Melanocyte of skin (primary cell): ENCODE measurements around the gene SPRYD3. TPM values are rescaled to one million over a fixed set of nuclear protein-coding genes. Genes with fewer than 3 reads are reported as not detected.

Experiments
- small RNA-seq, 2 donors: library from RNA; depleted of rRNA; stranded (forward); fragments of <200 nt; gene quantifications; one replicate each; pipeline ENCODE3, GENCODE V24; 2012
- total RNA-seq, 2 donors: library from RNA; depleted of rRNA; stranded (reverse); fragments of >200 nt; gene quantifications; 2 replicates each; pipeline ENCODE4 v1.2.3, GENCODE V29; 2012

The SPRYD3 gene, protein sequence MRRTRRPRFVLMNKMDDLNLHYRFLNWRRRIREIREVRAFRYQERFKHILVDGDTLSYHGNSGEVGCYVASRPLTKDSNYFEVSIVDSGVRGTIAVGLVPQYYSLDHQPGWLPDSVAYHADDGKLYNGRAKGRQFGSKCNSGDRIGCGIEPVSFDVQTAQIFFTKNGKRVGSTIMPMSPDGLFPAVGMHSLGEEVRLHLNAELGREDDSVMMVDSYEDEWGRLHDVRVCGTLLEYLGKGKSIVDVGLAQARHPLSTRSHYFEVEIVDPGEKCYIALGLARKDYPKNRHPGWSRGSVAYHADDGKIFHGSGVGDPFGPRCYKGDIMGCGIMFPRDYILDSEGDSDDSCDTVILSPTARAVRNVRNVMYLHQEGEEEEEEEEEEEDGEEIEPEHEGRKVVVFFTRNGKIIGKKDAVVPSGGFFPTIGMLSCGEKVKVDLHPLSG
- 10 to 100 TPM; 11.0 to 18.6 TPM for total RNA-seq

DNA sequence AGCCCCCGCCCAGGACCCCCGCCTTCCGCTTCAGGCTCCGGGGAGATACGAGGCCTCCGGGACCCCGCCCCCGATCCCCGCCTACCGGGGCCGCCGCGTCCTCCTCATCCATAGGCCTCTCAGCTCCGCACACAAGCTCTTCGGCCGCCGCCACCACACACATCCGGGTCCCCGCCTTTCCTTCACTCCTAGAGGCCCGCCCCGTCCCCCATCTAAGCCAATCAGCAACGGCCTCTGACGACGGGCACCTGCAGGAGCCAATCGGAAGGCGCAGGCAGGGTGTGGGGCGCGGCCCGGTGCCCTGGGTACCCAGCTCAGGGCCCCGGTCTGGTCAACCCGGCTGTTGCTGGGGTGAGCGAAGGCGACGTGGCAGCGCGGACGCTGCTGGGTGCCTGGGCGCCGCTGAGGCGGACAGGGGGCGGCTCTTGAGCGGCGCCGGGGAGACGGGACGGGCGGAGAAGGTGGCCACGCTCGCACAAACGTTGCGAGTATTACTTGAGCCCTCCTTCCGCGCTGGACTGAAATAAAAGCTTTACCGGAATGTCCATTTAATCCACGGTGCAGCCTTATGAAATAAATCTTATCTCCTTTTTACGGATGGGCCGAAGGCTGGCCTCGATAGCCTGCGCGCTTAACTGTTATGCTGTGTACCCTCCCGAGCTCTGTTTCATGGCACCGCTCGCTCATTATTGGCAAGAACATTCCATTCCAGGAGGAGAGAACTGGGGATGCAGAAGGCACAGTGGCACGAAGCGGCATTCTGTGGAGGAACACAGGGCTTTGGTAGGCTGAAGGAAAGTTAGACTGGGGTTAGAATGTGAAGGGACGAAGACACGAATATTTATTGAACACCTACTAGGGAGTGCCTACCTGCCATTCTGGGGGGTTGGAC is at the start of gene SPRYD3:
TSS of gene SPRYD3 (minus strand) at position 165 of the 892 bp plus-strand sequence. CDS start at position 108, 57 bp downstream.

GRCh38 chr12:53102883-53103807 is 24.0 kb upstream of the SPRYD3 start, which contains the start of gene SOAT2:
TSS of gene SOAT2 (plus strand) at chr12:53103486. CDS start at chr12:53103578, 92 bp downstream.

DNA sequence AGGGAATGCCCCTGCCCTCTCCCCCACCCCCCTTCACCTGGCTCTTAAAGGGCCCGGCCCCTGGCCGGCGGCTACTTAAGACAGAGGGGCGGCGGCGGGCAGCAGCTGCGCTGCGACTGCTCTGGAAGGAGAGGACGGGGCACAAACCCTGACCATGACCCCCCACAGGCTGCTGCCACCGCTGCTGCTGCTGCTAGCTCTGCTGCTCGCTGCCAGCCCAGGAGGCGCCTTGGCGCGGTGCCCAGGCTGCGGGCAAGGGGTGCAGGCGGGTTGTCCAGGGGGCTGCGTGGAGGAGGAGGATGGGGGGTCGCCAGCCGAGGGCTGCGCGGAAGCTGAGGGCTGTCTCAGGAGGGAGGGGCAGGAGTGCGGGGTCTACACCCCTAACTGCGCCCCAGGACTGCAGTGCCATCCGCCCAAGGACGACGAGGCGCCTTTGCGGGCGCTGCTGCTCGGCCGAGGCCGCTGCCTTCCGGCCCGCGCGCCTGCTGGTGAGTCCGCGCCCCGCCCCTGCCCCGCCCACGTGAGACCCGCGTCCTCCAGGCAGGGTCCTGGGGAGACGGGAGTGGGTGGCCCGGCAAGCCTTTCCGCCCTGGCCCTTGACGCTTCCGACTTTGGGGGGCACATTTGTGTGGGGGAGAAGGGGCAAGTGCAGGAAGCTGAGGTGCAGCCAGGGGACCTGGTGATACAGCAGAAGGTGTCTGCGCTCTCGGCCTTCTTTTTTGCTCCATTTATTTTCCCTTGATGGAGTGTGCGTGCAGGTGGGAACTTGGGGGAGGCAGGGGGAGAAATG is 18.6 kb upstream of the SPRYD3 start, which contains the start of gene IGFBP6:
TSS of gene IGFBP6 (plus strand) at position 104 of the 790 bp plus-strand sequence. CDS start at position 155, 51 bp downstream.

DNA sequence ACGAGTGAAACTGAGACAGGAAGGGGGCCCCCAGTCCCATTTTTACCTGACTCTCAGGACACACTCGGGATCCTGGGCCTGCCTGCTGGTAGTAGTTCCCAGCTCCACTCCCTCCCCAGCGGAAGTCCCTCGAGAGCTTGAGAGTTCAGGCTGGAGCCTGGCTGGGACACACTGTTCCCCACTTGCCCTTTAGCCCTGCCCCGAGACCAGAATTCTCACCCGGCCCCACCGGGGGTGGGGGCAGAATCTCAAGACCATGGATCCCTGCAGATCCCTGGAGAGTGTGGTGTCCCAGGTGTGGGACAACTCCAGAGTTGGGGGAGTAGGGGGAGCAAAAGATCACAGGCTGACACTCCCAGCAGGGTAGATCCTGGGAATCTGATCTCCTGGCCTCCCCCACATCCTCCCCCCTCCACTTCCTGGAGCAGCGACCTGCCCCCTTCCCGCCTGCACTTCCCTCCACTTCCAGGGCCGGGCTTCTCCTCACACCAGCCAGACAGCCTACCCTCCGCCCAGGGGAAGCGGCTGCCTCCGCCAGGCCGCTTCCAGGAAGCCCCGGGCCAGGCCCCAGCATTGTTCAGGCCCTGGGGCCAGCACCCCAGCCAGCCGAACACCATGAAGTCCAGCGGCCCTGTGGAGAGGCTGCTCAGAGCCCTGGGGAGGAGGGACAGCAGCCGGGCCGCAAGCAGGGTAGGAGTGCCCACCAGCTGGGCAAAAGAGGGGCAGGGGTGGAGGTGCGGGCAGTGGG is 29.4 kb downstream of the SPRYD3 start, which contains the start of gene TNS2:
TSS of gene TNS2 (plus strand) at position 495 of the 748 bp plus-strand sequence. CDS start at position 616, 121 bp downstream.

Small RNAs within 50 kb of the gene (small RNA-seq; reads per million reads assigned to genes)
- gene MIR6757 = 0 to 0.17 reads per million in 2 donors

Other genes with a start within 250 kb of the SPRYD3 start
- not detected for gene KRT79, start 245.1 kb downstream of the SPRYD3 start, total RNA-seq
- not detected for gene KRT78, start 230.4 kb downstream of the SPRYD3 start, total RNA-seq
- gene KRT8, start 174.3 kb downstream of the SPRYD3 start, total RNA-seq = under 1 TPM in 1 of 2 donors, not detected in 1; 0.33 TPM
- 1 to 10 TPM; 1.0 to 6.7 TPM for gene KRT18, start 130.3 kb downstream of the SPRYD3 start, total RNA-seq
- 100 to 1,000 TPM; 469 to 648 TPM for gene EIF4B, start 72.9 kb downstream of the SPRYD3 start, total RNA-seq
- gene TNS2, start 29.3 kb downstream of the SPRYD3 start, total RNA-seq = 10 to 100 TPM; 16.0 to 17.2 TPM
- 1 to 10 TPM; 2.1 to 4.3 TPM for gene IGFBP6, start 18.3 kb upstream of the SPRYD3 start, total RNA-seq
- not detected for gene SOAT2, start 24.1 kb upstream of the SPRYD3 start, total RNA-seq
- 10 to 100 TPM in 1 of 2 donors, 1 to 10 TPM in 1; 10.0 to 11.7 TPM for gene ZNF740, start 101.3 kb upstream of the SPRYD3 start, total RNA-seq
- 10 to 100 TPM in 1 of 2 donors, 1 to 10 TPM in 1; 9.6 to 14.0 TPM for gene CSAD, start 101.5 kb upstream of the SPRYD3 start, total RNA-seq
- 1 to 10 TPM; 2.7 to 4.1 TPM for gene ITGB7, start 127.9 kb upstream of the SPRYD3 start, total RNA-seq
- 10 to 100 TPM; 18.9 to 34.6 TPM for gene RARG, start 152.8 kb upstream of the SPRYD3 start, total RNA-seq
- gene ESPL1, start 188.9 kb upstream of the SPRYD3 start, total RNA-seq = 10 to 100 TPM; 10.3 to 21.6 TPM
- 100 to 1,000 TPM; 174 to 245 TPM for gene PFDN5, start 216.2 kb upstream of the SPRYD3 start, total RNA-seq
- 10 to 100 TPM; 36.5 to 48.6 TPM for gene MYG1, start 220.3 kb upstream of the SPRYD3 start, total RNA-seq
- 10 to 100 TPM; 48.9 to 57.6 TPM for gene AAAS, start 242.2 kb upstream of the SPRYD3 start, total RNA-seq